K562 (cell line): ENCODE measurements around the gene ZNF652. TPM values are rescaled to one million over a fixed set of nuclear protein-coding genes. Genes with fewer than 3 reads are reported as not detected.

Experiments
- ATAC-seq: fragments of 200-7000 bp; cut with Tn5 transposase; 3 replicates; pipeline ENCODE4 v1.9.1; 2020; ENCODE audit warnings: moderate library complexity
- BruUV-seq: library from RNA; stranded (reverse); fragments of 400-500 nt; replicated peaks from 2 replicates; lab custom pipeline; 2021; lab: Mats Ljungman, UMichigan
- CTCF ChIA-PET: fragments of 300-600 bp; formaldehyde crosslinking; extraction: SDS; loops from one replicate; lab custom pipeline; 2021; ENCODE audit warnings: low intra/inter-chr PET ratio; lab: Yijun Ruan, JAX
- POLR2A ChIA-PET: fragments of 300-600, 350-650 bp; sonication (Branson Sonifier 250); formaldehyde crosslinking; extraction: SDS; loops from one replicate; lab custom pipeline; 2021; ENCODE audit warnings: antibody characterized with exemption, inconsistent platforms; lab: Yijun Ruan, JAX
- DNase-seq, 4 experiments: peaks; one replicate each; pipeline versions ENCODE4 v3.0.0 to v3.0.0-alpha.2; 2011 to 2018; ENCODE audit warnings: low spot score in 3 of 4, mixed read lengths in 3 of 4; ENCODE audit errors: extremely low read depth in 1 of 4
- FAIRE-seq: peaks from 2 replicates; lab custom pipeline; 2011; peaks lifted over from hg19 to GRCh38; lab: Jason Lieb, UNC
- H2AFZ ChIP-seq: 2 replicates; pipeline ENCODE4 v1.6.0; 2011; ENCODE audit warnings: low read depth, low read length, control low read depth, inconsistent platforms
- H3K27ac ChIP-seq: fragments of 200-600 bp; 3 replicates; pipeline ENCODE4 v1.8.0; 2011; ENCODE audit warnings: low read depth, mild to moderate bottlenecking, control low read depth, inconsistent platforms, low read length, moderate library complexity, mixed read lengths; ENCODE audit errors: extremely low read depth
- H3K27me3 ChIP-seq, 2 experiments: fragments of 300-600 bp in 1 of 2; 2 replicates in 1 of 2; 3 replicates in 1 of 2; pipeline versions ENCODE4 v1.6.0 to v1.8.0; 2011; ENCODE audit warnings: inconsistent platforms in 2 of 2, low read length in 2 of 2, mild to moderate bottlenecking in 1 of 2, mixed read lengths in 1 of 2, moderate library complexity in 1 of 2; ENCODE audit not compliant: control insufficient read depth in 2 of 2, insufficient read depth in 2 of 2
- H3K36me3 ChIP-seq: fragments of 300-600 bp; 3 replicates; pipeline ENCODE4 v1.8.0; 2011; ENCODE audit warnings: mild to moderate bottlenecking, low read length, inconsistent platforms; ENCODE audit not compliant: control insufficient read depth, insufficient read depth
- H3K4me1 ChIP-seq, 2 experiments: fragments of 200-600 bp in 1 of 2; replicated peaks in 1 of 2; 2 replicates in 1 of 2; 3 replicates in 1 of 2; pipeline versions ENCODE4 v1.5.1 to v1.8.0; 2011; ENCODE audit warnings: inconsistent platforms in 2 of 2, low read length in 2 of 2, mild to moderate bottlenecking in 1 of 2, mixed read lengths in 1 of 2, moderate library complexity in 1 of 2; ENCODE audit not compliant: control insufficient read depth in 2 of 2, insufficient read depth in 2 of 2
- H3K4me2 ChIP-seq: 2 replicates; pipeline ENCODE4 v1.6.1; 2011; ENCODE audit warnings: low read length, control low read depth, inconsistent platforms, mixed read lengths; ENCODE audit not compliant: insufficient read depth
- H3K4me3 ChIP-seq: fragments of 200-600 bp; sonication (generic), shearing (Covaris generic); 2 replicates; pipeline ENCODE4 v1.5.1; 2016; ENCODE audit warnings: control low read depth, inconsistent platforms
- H3K79me2 ChIP-seq: fragments of 200-600 bp; 3 replicates; pipeline ENCODE4 v1.8.0; 2011; ENCODE audit warnings: low read length, inconsistent platforms; ENCODE audit not compliant: control insufficient read depth, insufficient read depth
- H3K9ac ChIP-seq, 2 experiments: 2 replicates each; pipeline versions ENCODE4 v1.6.0 to v1.6.1; 2011; ENCODE audit warnings: low read depth in 2 of 2, low read length in 2 of 2, control low read depth in 1 of 2, inconsistent platforms in 1 of 2, mild to moderate bottlenecking in 1 of 2, mixed read lengths in 1 of 2; ENCODE audit not compliant: insufficient read depth in 1 of 2
- H3K9me1 ChIP-seq: one replicate; pipeline ENCODE4 v1.6.0; 2011; ENCODE audit warnings: inconsistent platforms, mild to moderate bottlenecking, low read length, moderate library complexity; ENCODE audit not compliant: control insufficient read depth, insufficient read depth
- H3K9me3 ChIP-seq: replicated peaks from 2 replicates; pipeline ENCODE4 v1.5.1; 2011; ENCODE audit warnings: low read depth, low read length, inconsistent platforms; ENCODE audit not compliant: control insufficient read depth, insufficient read depth
- H4K20me1 ChIP-seq: replicated peaks from 2 replicates; pipeline ENCODE4 v1.6.1; 2011; ENCODE audit warnings: low read length, inconsistent platforms, mixed read lengths; ENCODE audit not compliant: control insufficient read depth, insufficient read depth
- BDP1 ChIP-seq: IDR thresholded peaks from 3 replicates; pipeline ENCODE4 v1.6.1; 2011; ENCODE audit not compliant: insufficient read length, insufficient read depth
- BRCA1 ChIP-seq, 2 experiments: fragments of 450-650 bp in 1 of 2; sonication (generic) in 1 of 2; formaldehyde crosslinking in 1 of 2; IDR thresholded peaks; 2 replicates each; pipeline versions ENCODE4 v1.5.0 to v1.6.1; 2017 to 2020; ENCODE audit warnings: mild to moderate bottlenecking in 1 of 2, missing genetic modification reagents in 1 of 2
- CBX5 ChIP-seq: IDR thresholded peaks from 2 replicates; pipeline ENCODE4 v1.6.1; 2014; ENCODE audit warnings: low read depth, borderline replicate concordance
- FOS ChIP-seq: IDR thresholded peaks from 3 replicates; pipeline ENCODE4 v1.6.1; 2011; ENCODE audit not compliant: insufficient read length; ENCODE audit errors: extremely low read depth
- HCFC1 ChIP-seq: IDR thresholded peaks from 2 replicates; pipeline ENCODE4 v1.6.1; 2012; ENCODE audit warnings: low read depth, low read length, improper control_type of control experiment
- PHB ChIP-seq: fragments of 250-450 bp; sonication (Bioruptor Pico); IDR thresholded peaks from 2 replicates; pipeline ENCODE4 v1.5.0; 2021
- POLR2B ChIP-seq: fragments of 450-650 bp; IDR thresholded peaks from 2 replicates; pipeline ENCODE4 v1.6.1; 2018; ENCODE audit warnings: low read depth; ENCODE audit not compliant: partially characterized antibody
- TAF9B ChIP-seq: fragments of 450-650 bp; IDR thresholded peaks from 2 replicates; pipeline ENCODE4 v1.6.1; 2018; ENCODE audit warnings: mild to moderate bottlenecking; ENCODE audit not compliant: partially characterized antibody
- YY1 ChIP-seq, 3 experiments: IDR thresholded peaks; 2 replicates each; pipeline ENCODE4 v1.6.1; 2011; ENCODE audit warnings: low read length in 2 of 3, mild to moderate bottlenecking in 2 of 3, moderate library complexity in 2 of 3, borderline replicate concordance in 1 of 3, control low read depth in 1 of 3, low read depth in 1 of 3; ENCODE audit not compliant: insufficient read depth in 3 of 3, insufficient replicate concordance in 2 of 3, control insufficient read depth in 1 of 3, insufficient read length in 1 of 3; ENCODE audit errors: extremely low read depth in 1 of 3
- ZBTB8A ChIP-seq: fragments of 450-650 bp; IDR thresholded peaks from 2 replicates; pipeline ENCODE4 v1.6.1; 2018; ENCODE audit warnings: mild to moderate bottlenecking, moderate library complexity; ENCODE audit not compliant: partially characterized antibody
- ZNF212 ChIP-seq: fragments of 450-650 bp; formaldehyde crosslinking; IDR thresholded peaks from 2 replicates; pipeline ENCODE4 v1.4.0; 2020; ENCODE audit warnings: mild to moderate bottlenecking
- ZNF57 ChIP-seq: fragments of 450-650 bp; formaldehyde crosslinking; IDR thresholded peaks from 2 replicates; pipeline ENCODE4 v1.4.0; 2020; ENCODE audit warnings: mild to moderate bottlenecking, moderate library complexity
- ZNF586 ChIP-seq: fragments of 450-650 bp; formaldehyde crosslinking; conservative IDR thresholded peaks from 2 replicates; pipeline ENCODE4 v1.4.0; 2020; ENCODE audit warnings: mild to moderate bottlenecking, moderate library complexity
- WGBS: fragments of 100-300 bp; shearing (Covaris generic); methylation state at CpG from one replicate; pipeline ENCODE4 v1.1.6; 2016; ENCODE audit warnings: low coverage, mixed read lengths; ENCODE audit not compliant: insufficient coverage; ENCODE audit errors: missing lambda C conversion rate; 5-methylcytosine and 5-hydroxymethylcytosine counted together
- in situ Hi-C: fragments of 300-500 bp; cut with MboI; formaldehyde crosslinking; loops from 4 replicates; pipeline ENCODE4 v1.15.0; 2018; ENCODE audit warnings: inconsistent platforms, mixed read lengths
- intact Hi-C: fragments of 100-400 bp; cut with micrococcal nuclease; formaldehyde crosslinking; loops from 2 replicates; pipeline ENCODE4 v1.14.2; 2022
- polyA plus RNA-seq, 8 experiments: library from polyadenylated mRNA; depleted of rRNA in 4 of 8; stranded (reverse) in 5 of 8; unstranded in 3 of 8; fragments of >200 nt; fragmentation: Nextera tagmentation in 2 of 8; fragmentation: Illumina TruSeq in 1 of 8; extraction: Ambion mirVana in 2 of 8; extraction: Trizol in 1 of 8; gene quantifications; 2 replicates each; pipeline versions ENCODE4 v1.2.1 to v1.2.3, GENCODE V29; 2011 to 2014; ENCODE audit warnings: inconsistent platforms in 1 of 8, missing spikeins in 1 of 8
- total RNA-seq, 7 experiments: library from RNA; depleted of rRNA in 6 of 7; stranded (reverse); fragments of >200 nt in 6 of 7; fragmentation: Illumina TruSeq in 2 of 7; extraction: Trizol in 2 of 7; gene quantifications; 2 replicates each; pipeline versions ENCODE4 v1.2.1 to v1.2.3, GENCODE V29; 2011 to 2021; ENCODE audit warnings: low replicate concordance in 1 of 7
- TF ChIP-seq, protein P1 (sequence below): fragments of 450-650 bp; formaldehyde crosslinking; IDR thresholded peaks from 2 replicates; pipeline ENCODE4 v1.4.0; 2020; ENCODE audit warnings: mild to moderate bottlenecking
- TF ChIP-seq, protein P2 (sequence below), 2 experiments: fragments of 450-650 bp in 1 of 2; sonication (generic) in 1 of 2; formaldehyde crosslinking; conservative IDR thresholded peaks; 2 replicates each; pipeline versions ENCODE4 v1.4.0 to v1.8.1; 2020 to 2022; ENCODE audit warnings: mild to moderate bottlenecking in 1 of 2, missing genetic modification reagents in 1 of 2
- TF ChIP-seq, protein P3 (sequence below): fragments of 250-450 bp; sonication (Bioruptor Pico); IDR thresholded peaks from 2 replicates; pipeline ENCODE4 v1.4.0; 2020; ENCODE audit warnings: borderline replicate concordance
- TF ChIP-seq, protein P4 (sequence below): fragments of 250-450 bp; sonication (Bioruptor Pico); IDR thresholded peaks from 2 replicates; pipeline ENCODE4 v1.5.0; 2020; ENCODE audit warnings: mild to moderate bottlenecking, borderline replicate concordance

The ZNF652 gene
- total and polyA plus RNA-seq, 9 of the 15 experiments (the other 6 are each of a cell fraction or from before 2014, with no cell fraction given): 5.1 to 15.5 (median 7.8) TPM

DNA sequence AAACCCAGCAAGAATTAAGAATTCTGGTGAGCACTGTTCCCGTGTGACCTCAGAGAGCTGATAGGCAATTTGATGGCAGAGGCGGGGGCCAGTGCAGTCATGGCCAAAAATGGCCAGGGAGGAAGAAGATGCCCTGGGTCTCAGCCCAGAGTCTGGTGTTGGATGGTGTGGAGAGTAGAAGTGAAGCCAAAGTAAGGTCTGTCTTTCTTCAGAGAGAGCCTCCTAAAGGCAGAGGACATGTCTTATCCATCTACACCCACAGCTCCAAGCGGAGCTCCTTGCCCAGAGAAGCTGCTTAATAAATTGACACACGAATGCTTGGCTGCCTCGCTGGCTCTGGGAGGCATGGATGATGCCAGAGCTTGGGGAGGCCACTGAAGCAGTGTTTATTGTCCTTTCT, 19.7 kb upstream of the ZNF652 start:
- no TSS peak for BruUV-seq
- H4K20me1 ChIP-seq: no peaks in the 10 kb centered on the region
- no peak overlapping the region for H3K4me3 ChIP-seq
- no peak overlapping the region for H3K4me2 ChIP-seq
- ATAC-seq: 0 out of 3 replicates have a peak, but pooled peaks have one; percentile 35
- no peak for FAIRE-seq
- WGBS: 6% methylated on average over 5 of the region's 5 CpGs
- H3K79me2 ChIP-seq: no peaks in the 10 kb centered on the region
- no peaks in the 10 kb centered on the region for H3K9me3 ChIP-seq
- no peaks in the 10 kb centered on the region for H3K36me3 ChIP-seq
- in situ Hi-C loops (no loop called here), intact Hi-C loops (no loop called here)
- no peak overlapping the region for H3K27ac ChIP-seq
- H3K4me1 ChIP-seq: peaks cover 0 to 5% of the 10 kb centered on the region in 2 experiments; a peak in 1 of 5 replicates
- H3K27me3 ChIP-seq: peaks cover 0 to 9% of the 10 kb centered on the region in 2 experiments; a peak in 1 of 5 replicates
- DNase-seq: no peak
- H3K9me1 ChIP-seq: no peaks in the 10 kb centered on the region
- no peak overlapping the region for H2AFZ ChIP-seq
- no peak overlapping the region for H3K9ac ChIP-seq
- ChIA-PET POLR2A (interaction anchor here (0.6 to 1.7 kb wide), 6 partner anchors 8 to 381 kb away, joined by 3 to 9 read pairs (median 3); no protein-coding TSS in a partner anchor), CTCF (interaction anchor here (0.6 kb wide), 1 partner anchor 32 kb away, joined by 5 read pairs; no protein-coding TSS in a partner anchor)
- no peak for TF ChIP-seq FOS
- TF ChIP-seq, protein P1, sequence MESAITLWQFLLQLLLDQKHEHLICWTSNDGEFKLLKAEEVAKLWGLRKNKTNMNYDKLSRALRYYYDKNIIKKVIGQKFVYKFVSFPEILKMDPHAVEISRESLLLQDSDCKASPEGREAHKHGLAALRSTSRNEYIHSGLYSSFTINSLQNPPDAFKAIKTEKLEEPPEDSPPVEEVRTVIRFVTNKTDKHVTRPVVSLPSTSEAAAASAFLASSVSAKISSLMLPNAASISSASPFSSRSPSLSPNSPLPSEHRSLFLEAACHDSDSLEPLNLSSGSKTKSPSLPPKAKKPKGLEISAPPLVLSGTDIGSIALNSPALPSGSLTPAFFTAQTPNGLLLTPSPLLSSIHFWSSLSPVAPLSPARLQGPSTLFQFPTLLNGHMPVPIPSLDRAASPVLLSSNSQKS (CRISPR knock-in tag): no peak
- TF ChIP-seq, protein P2, sequence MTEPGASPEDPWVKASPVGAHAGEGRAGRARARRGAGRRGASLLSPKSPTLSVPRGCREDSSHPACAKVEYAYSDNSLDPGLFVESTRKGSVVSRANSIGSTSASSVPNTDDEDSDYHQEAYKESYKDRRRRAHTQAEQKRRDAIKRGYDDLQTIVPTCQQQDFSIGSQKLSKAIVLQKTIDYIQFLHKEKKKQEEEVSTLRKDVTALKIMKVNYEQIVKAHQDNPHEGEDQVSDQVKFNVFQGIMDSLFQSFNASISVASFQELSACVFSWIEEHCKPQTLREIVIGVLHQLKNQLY (CRISPR knock-in tag; conservative IDR thresholded peaks at IDR 0.05): no peak
- TF ChIP-seq, protein P3, sequence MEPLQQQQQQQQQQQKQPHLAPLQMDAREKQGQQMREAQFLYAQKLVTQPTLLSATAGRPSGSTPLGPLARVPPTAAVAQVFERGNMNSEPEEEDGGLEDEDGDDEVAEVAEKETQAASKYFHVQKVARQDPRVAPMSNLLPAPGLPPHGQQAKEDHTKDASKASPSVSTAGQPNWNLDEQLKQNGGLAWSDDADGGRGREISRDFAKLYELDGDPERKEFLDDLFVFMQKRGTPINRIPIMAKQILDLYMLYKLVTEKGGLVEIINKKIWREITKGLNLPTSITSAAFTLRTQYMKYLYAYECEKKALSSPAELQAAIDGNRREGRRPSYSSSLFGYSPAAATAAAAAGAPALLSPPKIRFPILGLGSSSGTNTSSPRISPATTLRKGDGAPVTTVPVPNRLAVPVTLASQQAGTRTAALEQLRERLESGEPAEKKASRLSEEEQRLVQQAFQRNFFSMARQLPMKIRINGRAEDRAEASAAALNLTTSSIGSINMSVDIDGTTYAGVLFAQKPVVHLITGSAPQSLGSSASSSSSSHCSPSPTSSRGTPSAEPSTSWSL (CRISPR knock-in tag): no peak
- no peak for TF ChIP-seq PHB (CRISPR knock-in tag)
- no peak for TF ChIP-seq ZNF586
- no peak for TF ChIP-seq ZBTB8A
- TF ChIP-seq BRCA1 (IDR thresholded peaks at IDR 0.05): no peak
- TF ChIP-seq BRCA1 (CRISPR knock-in tag; IDR thresholded peaks at IDR 0.05): no peak
- no peak for TF ChIP-seq POLR2B
- TF ChIP-seq ZNF212 (CRISPR knock-in tag): no peak
- TF ChIP-seq HCFC1: no peak
- no peak for TF ChIP-seq YY1 (IDR thresholded peaks at IDR 0.05; ENCODE audit: borderline replicate concordance in 1 of 3, control insufficient read depth in 1 of 3, extremely low read depth in 1 of 3, insufficient read depth in 3 of 3, insufficient read length in 1 of 3, insufficient replicate concordance in 2 of 3, low read depth in 1 of 3, low read length in 2 of 3)
- TF ChIP-seq, protein P4, sequence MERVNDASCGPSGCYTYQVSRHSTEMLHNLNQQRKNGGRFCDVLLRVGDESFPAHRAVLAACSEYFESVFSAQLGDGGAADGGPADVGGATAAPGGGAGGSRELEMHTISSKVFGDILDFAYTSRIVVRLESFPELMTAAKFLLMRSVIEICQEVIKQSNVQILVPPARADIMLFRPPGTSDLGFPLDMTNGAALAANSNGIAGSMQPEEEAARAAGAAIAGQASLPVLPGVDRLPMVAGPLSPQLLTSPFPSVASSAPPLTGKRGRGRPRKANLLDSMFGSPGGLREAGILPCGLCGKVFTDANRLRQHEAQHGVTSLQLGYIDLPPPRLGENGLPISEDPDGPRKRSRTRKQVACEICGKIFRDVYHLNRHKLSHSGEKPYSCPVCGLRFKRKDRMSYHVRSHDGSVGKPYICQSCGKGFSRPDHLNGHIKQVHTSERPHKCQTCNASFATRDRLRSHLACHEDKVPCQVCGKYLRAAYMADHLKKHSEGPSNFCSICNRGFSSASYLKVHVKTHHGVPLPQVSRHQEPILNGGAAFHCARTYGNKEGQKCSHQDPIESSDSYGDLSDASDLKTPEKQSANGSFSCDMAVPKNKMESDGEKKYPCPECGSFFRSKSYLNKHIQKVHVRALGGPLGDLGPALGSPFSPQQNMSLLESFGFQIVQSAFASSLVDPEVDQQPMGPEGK (CRISPR knock-in tag): no peak
- no peak for TF ChIP-seq ZNF57 (CRISPR knock-in tag)
- no peak for TF ChIP-seq TAF9B
- no peak for TF ChIP-seq BDP1
- no peak for TF ChIP-seq CBX5
